ENCODE data around the gene MCF2L2.

DNA sequence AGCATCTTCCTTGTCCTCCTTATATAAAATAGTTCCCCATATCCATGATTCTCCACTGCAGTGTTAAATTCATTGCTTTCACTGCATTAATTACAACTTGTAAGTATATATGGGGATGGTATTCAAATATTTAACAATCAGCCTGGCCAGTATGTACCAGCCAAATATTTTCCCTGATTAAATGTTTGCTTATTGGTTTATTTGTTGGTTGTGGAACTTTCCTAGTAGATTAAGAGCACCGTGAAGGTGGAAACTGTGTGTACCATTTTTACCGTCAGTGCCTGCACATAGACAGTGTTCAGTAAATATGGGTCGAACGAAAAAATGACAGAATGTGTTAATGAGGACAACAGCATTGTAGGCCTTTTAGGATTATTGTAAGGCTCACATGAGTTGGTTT, 272.9 kb downstream of the MCF2L2 start:
- TF ChIP-seq POLR2AphosphoS5 (IDR thresholded peaks at IDR 0.05; ENCODE audit: insufficient read depth, low read depth, low read length) (no peak), MAX (IDR thresholded peaks at IDR 0.05; ENCODE audit: insufficient read depth, insufficient read length) (no peak)
- TF ChIP-seq, protein P1, sequence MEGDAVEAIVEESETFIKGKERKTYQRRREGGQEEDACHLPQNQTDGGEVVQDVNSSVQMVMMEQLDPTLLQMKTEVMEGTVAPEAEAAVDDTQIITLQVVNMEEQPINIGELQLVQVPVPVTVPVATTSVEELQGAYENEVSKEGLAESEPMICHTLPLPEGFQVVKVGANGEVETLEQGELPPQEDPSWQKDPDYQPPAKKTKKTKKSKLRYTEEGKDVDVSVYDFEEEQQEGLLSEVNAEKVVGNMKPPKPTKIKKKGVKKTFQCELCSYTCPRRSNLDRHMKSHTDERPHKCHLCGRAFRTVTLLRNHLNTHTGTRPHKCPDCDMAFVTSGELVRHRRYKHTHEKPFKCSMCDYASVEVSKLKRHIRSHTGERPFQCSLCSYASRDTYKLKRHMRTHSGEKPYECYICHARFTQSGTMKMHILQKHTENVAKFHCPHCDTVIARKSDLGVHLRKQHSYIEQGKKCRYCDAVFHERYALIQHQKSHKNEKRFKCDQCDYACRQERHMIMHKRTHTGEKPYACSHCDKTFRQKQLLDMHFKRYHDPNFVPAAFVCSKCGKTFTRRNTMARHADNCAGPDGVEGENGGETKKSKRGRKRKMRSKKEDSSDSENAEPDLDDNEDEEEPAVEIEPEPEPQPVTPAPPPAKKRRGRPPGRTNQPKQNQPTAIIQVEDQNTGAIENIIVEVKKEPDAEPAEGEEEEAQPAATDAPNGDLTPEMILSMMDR (IDR thresholded peaks at IDR 0.05; ENCODE audit: extremely low read depth in 1 of 2, insufficient read depth in 1 of 2, low read depth in 1 of 2, low read length in 2 of 2) = no peak
